Psoas muscle (tissue), 8 donors: ENCODE measurements around the gene LAMA3. TPM values are rescaled to one million over a fixed set of nuclear protein-coding genes. Genes with fewer than 3 reads are reported as not detected.

Experiments
- ATAC-seq, 4 donors: fragments of 200-7000 bp; cut with Tn5 transposase; one replicate each; pipeline ENCODE4 v1.9.1; 2020; ENCODE audit warnings: moderate library complexity in 3 of 4, mild to moderate bottlenecking in 2 of 4
- DNase-seq, 2 donors: peaks; one replicate each; pipeline ENCODE4 v3.0.0-alpha.2; 2020
- H3K27ac ChIP-seq: fragments of 200-600 bp; one replicate; pipeline ENCODE4 v1.8.0; 2022
- H3K27me3 ChIP-seq, 3 donors: fragments of 200-600 bp in 1 of 3; one replicate each; pipeline versions ENCODE4 v1.6.1 to v1.8.0; 2013 to 2022; ENCODE audit warnings: low read length in 2 of 3, mild to moderate bottlenecking in 2 of 3, moderate library complexity in 1 of 3; ENCODE audit not compliant: insufficient read depth in 3 of 3
- H3K36me3 ChIP-seq, 2 donors: fragments of 200-600 bp in 1 of 2; one replicate each; pipeline versions ENCODE4 v1.6.1 to v1.8.0; 2013 to 2022; ENCODE audit warnings: low read depth in 1 of 2, mild to moderate bottlenecking in 1 of 2, moderate library complexity in 1 of 2; ENCODE audit not compliant: insufficient read depth in 1 of 2
- H3K4me1 ChIP-seq: fragments of 200-600 bp; one replicate; pipeline ENCODE4 v1.8.0; 2022
- H3K4me3 ChIP-seq: fragments of 200-600 bp; one replicate; pipeline ENCODE4 v1.8.0; 2022; ENCODE audit warnings: mild to moderate bottlenecking
- H3K9me3 ChIP-seq: fragments of 200-600 bp; one replicate; pipeline ENCODE4 v1.8.0; 2022
- CTCF ChIP-seq: fragments of 200-600 bp; IDR thresholded peaks from one replicate; pipeline ENCODE4 v1.8.0; 2022; ENCODE audit warnings: antibody characterized with exemption
- WGBS, 3 donors: extraction: QIAGEN DNeasy Blood & Tissue Kit; methylation state at CpG; one replicate each; pipeline versions ENCODE4 v1.1.6 to v1.1.7; 2013; 5-methylcytosine and 5-hydroxymethylcytosine counted together
- intact Hi-C, 2 donors: fragments of 100-400 bp; cut with DNase I; formaldehyde crosslinking; loops; one replicate each; pipeline versions ENCODE4 v1.11.0 to v1.14.2; 2022
- polyA plus RNA-seq, 3 donors: library from polyadenylated mRNA; stranded (reverse); fragments of 200-250 nt; gene quantifications; one replicate each; pipeline ENCODE4 v1.2.3, GENCODE V29; 2013
- total RNA-seq, 4 donors: library from RNA; stranded (reverse); fragmentation: NEBNext Ultra II Directional in 2 of 4; extraction: Animal tissue kit (Norgen Biotek cat#: 25700) in 2 of 4; gene quantifications; one replicate each; pipeline versions ENCODE4 v1.2.1 to v1.2.4, GENCODE V29; 2021 to 2023
- donor health status: healthy with polysubstance abuse.
- donor health status: DM: no; HTN: no; CAD: no; lungs with moderate emphysema.
- donor health status: Bipolar disorder and iron deficiency.
- donor health status: healthy.
- donor health status: DM: yes; HTN: yes; CAD: no.
- donor health status: DM: no; HTN: no; CAD: no.
- donor health status: DM: no; HTN: no; CAD: no.
- donor health status: DM: yes; HTN: yes; CAD: no.

Gene LAMA3
- total and polyA plus RNA-seq, 7 donors, result 0.49 to 4.2 (median 1.8) TPM

- DNase-seq (no peak), ATAC-seq (no peak)
- WGBS, 3 donors, result 54 to 63% (median 59%) methylated on average over 5 of the region's 5 CpGs
- H3K27ac ChIP-seq, result no peak overlapping the region
- no peaks in the 10 kb centered on the region for H3K27me3 ChIP-seq
- no peaks in the 10 kb centered on the region for H3K9me3 ChIP-seq
- no peaks in the 10 kb centered on the region for H3K36me3 ChIP-seq
- intact Hi-C loops, result no loop called here
- no peak overlapping the region for H3K4me3 ChIP-seq
- no peak for TF ChIP-seq CTCF
- H3K4me1 ChIP-seq, result no peaks in the 10 kb centered on the region
Measured at GRCh38 chr18:23889907-23890306, 200.7 kb downstream of the LAMA3 start.

- no peak for TF ChIP-seq CTCF
- DNase-seq (no peak), ATAC-seq (no peak)
- Histone ChIP-seq H3K4me3 (no peak overlapping the region), H3K4me1 (no peaks in the 10 kb centered on the region), H3K36me3 (no peaks in the 10 kb centered on the region), H3K27me3 (no peaks in the 10 kb centered on the region), H3K9me3 (no peaks in the 10 kb centered on the region), H3K27ac (no peak overlapping the region)
- intact Hi-C loops, result no loop called here
Measured at GRCh38 chr18:23890589-23890988, 201.3 kb downstream of the LAMA3 start.

GRCh38 chr18:23893653-23894052, 204.4 kb downstream of the LAMA3 start:
- ATAC-seq (no peak), DNase-seq (no peak)
- Histone ChIP-seq H3K4me3 (no peak overlapping the region), H3K4me1 (no peaks in the 10 kb centered on the region), H3K27ac (no peak overlapping the region), H3K36me3 (no peaks in the 10 kb centered on the region), H3K9me3 (no peaks in the 10 kb centered on the region), H3K27me3 (no peaks in the 10 kb centered on the region)
- WGBS, 3 donors, result 89 to 94% (median 92%) methylated on average over 5 of the region's 5 CpGs
- intact Hi-C loops, result no loop called here
- TF ChIP-seq CTCF, result no peak

GRCh38 chr18:23894661-23895175, 205.5 kb downstream of the LAMA3 start:
- Histone ChIP-seq H3K4me3 (no peak overlapping the region), H3K9me3 (no peaks in the 10 kb centered on the region), H3K36me3 (no peaks in the 10 kb centered on the region), H3K4me1 (no peaks in the 10 kb centered on the region), H3K27me3 (no peaks in the 10 kb centered on the region), H3K27ac (no peak overlapping the region)
- no peak for ATAC-seq
- no peak for TF ChIP-seq CTCF
- DNase-seq, result no peak
- WGBS, 3 donors, result 84 to 87% (median 86%) methylated on average over 14 of the region's 14 CpGs
- intact Hi-C loops, result no loop called here

GRCh38 chr18:23897291-23897690, 208.0 kb downstream of the LAMA3 start:
- no peak for TF ChIP-seq CTCF
- Histone ChIP-seq H3K36me3 (no peaks in the 10 kb centered on the region), H3K4me1 (no peaks in the 10 kb centered on the region), H3K27ac (no peak overlapping the region), H3K4me3 (no peak overlapping the region), H3K27me3 (no peaks in the 10 kb centered on the region), H3K9me3 (no peaks in the 10 kb centered on the region)
- DNase-seq, result no peak
- WGBS, 3 donors, result 87 to 96% (median 87%) methylated on average over 1 of the region's 1 CpG
- intact Hi-C loops, result no loop called here
- ATAC-seq, result no peak
